Peyer's patch (tissue), 4 donors: ENCODE data around the gene CCDC186. TPM values are rescaled to one million over a fixed set of nuclear protein-coding genes. Genes with fewer than 3 reads are reported as not detected.

Experiments used
- DNase-seq, 3 donors: peaks; one replicate each; pipeline ENCODE4 v3.0.0-alpha.2; 2017 to 2019
- H3K27ac ChIP-seq, 4 donors: fragments of 200-600 bp; sonication (generic); one replicate each; pipeline ENCODE4 v1.5.1; 2016 to 2019
- H3K27me3 ChIP-seq, 2 donors: fragments of 200-600 bp; sonication (generic); one replicate each; pipeline ENCODE4 v1.5.1; 2019
- H3K36me3 ChIP-seq, 3 donors: fragments of 200-600 bp; sonication (generic); one replicate each; pipeline ENCODE4 v1.5.1; 2016 to 2019
- H3K4me1 ChIP-seq, 4 donors: fragments of 200-600 bp; sonication (generic); one replicate each; pipeline ENCODE4 v1.5.1; 2016 to 2019
- H3K4me3 ChIP-seq, 4 donors: fragments of 200-600 bp; sonication (generic); 1 replicate in 3 of 4; 2 replicates in 1 of 4; pipeline ENCODE4 v1.5.1; 2016 to 2019; ENCODE audit warnings: mild to moderate bottlenecking in 1 of 4
- H3K9me3 ChIP-seq, 4 donors: fragments of 200-600 bp; sonication (generic); one replicate each; pipeline ENCODE4 v1.5.1; 2016 to 2019; ENCODE audit warnings: mild to moderate bottlenecking in 1 of 4
- CTCF ChIP-seq, 6 experiments: fragments of 450-650 bp in 4 of 6; fragments of 200-600 bp in 2 of 6; sonication (generic) in 1 of 6; IDR thresholded peaks; one replicate each; pipeline ENCODE4 v1.5.1; 2017 to 2019; ENCODE audit warnings: antibody characterized with exemption in 6 of 6, mild to moderate bottlenecking in 3 of 6, moderate library complexity in 1 of 6
- POLR2A ChIP-seq, 2 donors: fragments of 450-650 bp; IDR thresholded peaks; one replicate each; pipeline ENCODE4 v1.5.1; 2017; ENCODE audit warnings: antibody characterized with exemption in 2 of 2, mild to moderate bottlenecking in 2 of 2, moderate library complexity in 2 of 2
- total RNA-seq, 4 donors: library from RNA; depleted of rRNA; stranded (reverse); fragments of >200 nt; gene quantifications; one replicate each; pipeline ENCODE4 v1.1.0, GENCODE V29; 2016

Gene CCDC186
- total RNA-seq, 4 donors from 2014 or later = 30.5 to 68.0 (median 50.9) TPM

- no peak overlapping the region for H3K27ac ChIP-seq
- TF ChIP-seq POLR2A (IDR thresholded peaks at IDR 0.05) = no peak
- no peak for DNase-seq
Observed at GRCh38 chr10:114181971-114182370, 8.0 kb upstream of the CCDC186 start.

GRCh38 chr10:114180937-114181336, 6.9 kb upstream of the CCDC186 start:
- Histone ChIP-seq H3K27me3 (no peaks in the 10 kb centered on the region), H3K4me1 (no peaks in the 10 kb centered on the region), H3K27ac (no peak overlapping the region), H3K4me3 (no peak overlapping the region), H3K9me3 (no peaks in the 10 kb centered on the region), H3K36me3 (no peaks in the 10 kb centered on the region)
- TF ChIP-seq CTCF (IDR thresholded peaks at IDR 0.05) (no peak), POLR2A (IDR thresholded peaks at IDR 0.05) (no peak)
- no peak for DNase-seq

More at GRCh38 chr10:114181971-114182370, 8.0 kb upstream of the CCDC186 start:
- H3K36me3 ChIP-seq = no peaks in the 10 kb centered on the region
- no peaks in the 10 kb centered on the region for H3K27me3 ChIP-seq
- no peaks in the 10 kb centered on the region for H3K4me1 ChIP-seq
- H3K4me3 ChIP-seq = no peak overlapping the region
- no peaks in the 10 kb centered on the region for H3K9me3 ChIP-seq

GRCh38 chr10:114179747-114180146, 5.7 kb upstream of the CCDC186 start:
- H3K36me3 ChIP-seq = no peaks in the 10 kb centered on the region
- H3K4me3 ChIP-seq = no peak overlapping the region
- no peak overlapping the region for H3K27ac ChIP-seq
- H3K27me3 ChIP-seq = no peaks in the 10 kb centered on the region
- no peaks in the 10 kb centered on the region for H3K4me1 ChIP-seq
- no peaks in the 10 kb centered on the region for H3K9me3 ChIP-seq
- no peak for TF ChIP-seq POLR2A (IDR thresholded peaks at IDR 0.05)
- no peak for DNase-seq

GRCh38 chr10:114179148-114179547, 5.1 kb upstream of the CCDC186 start, which contains the start of gene TDRD1:
TDRD1 (plus strand) TSS chr10:114179353; CDS start chr10:114187832, 8,479 bp downstream.
- DNase-seq = no peak
- no peak within 1 kb of the TSS for H3K27ac ChIP-seq
- no peak within 1 kb of the TSS for H3K4me3 ChIP-seq
- H3K9me3 ChIP-seq = no peaks in the 10 kb centered on the region
- H3K36me3 ChIP-seq = no peaks in the 10 kb centered on the region
- TF ChIP-seq CTCF (IDR thresholded peaks at IDR 0.05) = no peak
- TF ChIP-seq POLR2A (IDR thresholded peaks at IDR 0.05) = no peak
- H3K4me1 ChIP-seq = no peaks in the 10 kb centered on the region
- no peaks in the 10 kb centered on the region for H3K27me3 ChIP-seq

- no peaks in the 10 kb centered on the region for H3K9me3 ChIP-seq
- H3K4me3 ChIP-seq = no peak overlapping the region
- no peaks in the 10 kb centered on the region for H3K36me3 ChIP-seq
- H3K27ac ChIP-seq = no peak overlapping the region
- TF ChIP-seq POLR2A (IDR thresholded peaks at IDR 0.05) = no peak
- no peak for TF ChIP-seq CTCF (IDR thresholded peaks at IDR 0.05)
- H3K27me3 ChIP-seq = no peaks in the 10 kb centered on the region
- no peak for DNase-seq
- H3K4me1 ChIP-seq = peaks cover 0 to 12% (median under 1%) of the 10 kb centered on the region in 4 donors
Observed at GRCh38 chr10:114176511-114176910, 2.5 kb upstream of the CCDC186 start.

GRCh38 chr10:114175667-114176066, 1.7 kb upstream of the CCDC186 start:
- DNase-seq = no peak
- Histone ChIP-seq H3K9me3 (no peaks in the 10 kb centered on the region), H3K27me3 (no peaks in the 10 kb centered on the region), H3K27ac (no peak overlapping the region), H3K4me1 (peaks cover 0 to 19% (median 2%) of the 10 kb centered on the region in 4 donors), H3K36me3 (no peaks in the 10 kb centered on the region), H3K4me3 (no peak overlapping the region)
- no peak for TF ChIP-seq POLR2A (IDR thresholded peaks at IDR 0.05)
- TF ChIP-seq CTCF (IDR thresholded peaks at IDR 0.05) = no peak

- peak in 1 of 3 donors; percentile 53 for DNase-seq
- Histone ChIP-seq H3K9me3 (no peaks in the 10 kb centered on the region), H3K36me3 (peaks cover 0 to 5% (median 0%) of the 10 kb centered on the region in 3 donors), H3K4me3 (peak overlapping the region; percentile 63 to 98 (median 90)), H3K4me1 (peaks cover 0 to 19% (median 2%) of the 10 kb centered on the region in 4 donors), H3K27ac (peak overlapping the region; percentile 86 to 98 (median 93)), H3K27me3 (no peaks in the 10 kb centered on the region)
- TF ChIP-seq CTCF (IDR thresholded peaks at IDR 0.05) (no peak), POLR2A (IDR thresholded peaks at IDR 0.05) (no peak)
Observed at GRCh38 chr10:114174695-114175188, 739 bp upstream of the CCDC186 start.
